A549 (cell line): ENCODE data around the gene NR3C2.

Experiments used
- EP300 ChIP-seq, 2 experiments: fragments of >200 bp; sonication (Bioruptor Twin); formaldehyde crosslinking; IDR thresholded peaks; 2 replicates in 1 of 2; 3 replicates in 1 of 2; pipeline ENCODE4 v1.6.1; 2016 to 2017
- FOSL2 ChIP-seq, 2 experiments: fragments of 450-650 bp in 1 of 2; fragments of >200 bp in 1 of 2; sonication (Bioruptor Twin) in 1 of 2; formaldehyde crosslinking; IDR thresholded peaks; 2 replicates each; pipeline versions ENCODE4 v1.5.0 to v1.6.1; 2016 to 2020; ENCODE audit warnings: mild to moderate bottlenecking in 1 of 2, moderate library complexity in 1 of 2
- POLR2A ChIP-seq: IDR thresholded peaks from 2 replicates; pipeline ENCODE4 v1.6.1; 2012; ENCODE audit warnings: mild to moderate bottlenecking, low read length
- RNF2 ChIP-seq: fragments of 200-600 bp; sonication (generic); IDR thresholded peaks from 2 replicates; pipeline ENCODE4 v1.6.1; 2016; ENCODE audit warnings: low read depth, mild to moderate bottlenecking, antibody characterized with exemption, moderate library complexity, borderline replicate concordance
- TF ChIP-seq, protein P1 (sequence below): IDR thresholded peaks from 2 replicates; pipeline ENCODE4 v1.6.1; 2012
- TF ChIP-seq, protein P2 (sequence below): fragments of >200 bp; sonication (Bioruptor Twin); formaldehyde crosslinking; IDR thresholded peaks from 3 replicates; pipeline ENCODE4 v1.5.1; 2016
- TF ChIP-seq, protein P3 (sequence below): IDR thresholded peaks from 2 replicates; pipeline ENCODE4 v1.6.1; 2012

- TF ChIP-seq POLR2A: no peak
- TF ChIP-seq FOSL2 (IDR thresholded peaks at IDR 0.05): no peak
- no peak for TF ChIP-seq FOSL2 (CRISPR knock-in tag; IDR thresholded peaks at IDR 0.05)
- TF ChIP-seq, protein P1, sequence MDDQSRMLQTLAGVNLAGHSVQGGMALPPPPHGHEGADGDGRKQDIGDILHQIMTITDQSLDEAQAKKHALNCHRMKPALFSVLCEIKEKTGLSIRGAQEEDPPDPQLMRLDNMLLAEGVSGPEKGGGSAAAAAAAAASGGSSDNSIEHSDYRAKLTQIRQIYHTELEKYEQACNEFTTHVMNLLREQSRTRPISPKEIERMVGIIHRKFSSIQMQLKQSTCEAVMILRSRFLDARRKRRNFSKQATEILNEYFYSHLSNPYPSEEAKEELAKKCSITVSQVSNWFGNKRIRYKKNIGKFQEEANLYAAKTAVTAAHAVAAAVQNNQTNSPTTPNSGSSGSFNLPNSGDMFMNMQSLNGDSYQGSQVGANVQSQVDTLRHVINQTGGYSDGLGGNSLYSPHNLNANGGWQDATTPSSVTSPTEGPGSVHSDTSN: no peak
- no peak for TF ChIP-seq EP300 (IDR thresholded peaks at IDR 0.05)
- TF ChIP-seq, protein P2, sequence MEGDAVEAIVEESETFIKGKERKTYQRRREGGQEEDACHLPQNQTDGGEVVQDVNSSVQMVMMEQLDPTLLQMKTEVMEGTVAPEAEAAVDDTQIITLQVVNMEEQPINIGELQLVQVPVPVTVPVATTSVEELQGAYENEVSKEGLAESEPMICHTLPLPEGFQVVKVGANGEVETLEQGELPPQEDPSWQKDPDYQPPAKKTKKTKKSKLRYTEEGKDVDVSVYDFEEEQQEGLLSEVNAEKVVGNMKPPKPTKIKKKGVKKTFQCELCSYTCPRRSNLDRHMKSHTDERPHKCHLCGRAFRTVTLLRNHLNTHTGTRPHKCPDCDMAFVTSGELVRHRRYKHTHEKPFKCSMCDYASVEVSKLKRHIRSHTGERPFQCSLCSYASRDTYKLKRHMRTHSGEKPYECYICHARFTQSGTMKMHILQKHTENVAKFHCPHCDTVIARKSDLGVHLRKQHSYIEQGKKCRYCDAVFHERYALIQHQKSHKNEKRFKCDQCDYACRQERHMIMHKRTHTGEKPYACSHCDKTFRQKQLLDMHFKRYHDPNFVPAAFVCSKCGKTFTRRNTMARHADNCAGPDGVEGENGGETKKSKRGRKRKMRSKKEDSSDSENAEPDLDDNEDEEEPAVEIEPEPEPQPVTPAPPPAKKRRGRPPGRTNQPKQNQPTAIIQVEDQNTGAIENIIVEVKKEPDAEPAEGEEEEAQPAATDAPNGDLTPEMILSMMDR: no peak
- TF ChIP-seq, protein P3, sequence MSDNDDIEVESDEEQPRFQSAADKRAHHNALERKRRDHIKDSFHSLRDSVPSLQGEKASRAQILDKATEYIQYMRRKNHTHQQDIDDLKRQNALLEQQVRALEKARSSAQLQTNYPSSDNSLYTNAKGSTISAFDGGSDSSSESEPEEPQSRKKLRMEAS: no peak
- no peak for TF ChIP-seq RNF2
Observed at GRCh38 chr4:148273501-148273986, 168.7 kb downstream of the NR3C2 start.
